GM18517 (cell line): ENCODE measurements around the gene SERPINF2.
"Not testable (repeated sequence)": the region's sequence is repeated elsewhere in the genome, so short reads cannot be mapped to it uniquely, and the experiment has no call there.

Experiments
- ATAC-seq: cut with Tn5 transposase; IDR thresholded peaks from one replicate; pipeline ENCODE4 v1.9.1; 2021; ENCODE audit warnings: mild to moderate bottlenecking, moderate library complexity; ENCODE audit not compliant: unreplicated experiment

The SERPINF2 gene

GRCh38 chr17:1733759-1734158 lies 8.9 kb upstream of the SERPINF2 start:
- no peak for ATAC-seq

GRCh38 chr17:1735418-1735817 lies 7.3 kb upstream of the SERPINF2 start:
- no peak for ATAC-seq

- no peak for ATAC-seq
Measured at GRCh38 chr17:1735834-1736347, 6.8 kb upstream of the SERPINF2 start.

- no peak for ATAC-seq
Measured at GRCh38 chr17:1736348-1737281, 6.1 kb upstream of the SERPINF2 start.

GRCh38 chr17:1737531-1738291 lies 5.0 kb upstream of the SERPINF2 start:
- ATAC-seq = no peak

GRCh38 chr17:1741899-1742298 lies 772 bp upstream of the SERPINF2 start:
- ATAC-seq = not testable (repeated sequence)

- ATAC-seq = no peak
Measured at GRCh38 chr17:1743088-1743439, 393 bp downstream of the SERPINF2 start.

GRCh38 chr17:1744551-1745512 lies 2.2 kb downstream of the SERPINF2 start:
- ATAC-seq = no peak

GRCh38 chr17:1745513-1746020 lies 2.9 kb downstream of the SERPINF2 start:
- no peak for ATAC-seq

GRCh38 chr17:1746975-1747543 lies 4.4 kb downstream of the SERPINF2 start:
- no peak for ATAC-seq

GRCh38 chr17:1750628-1751027 lies 8.0 kb downstream of the SERPINF2 start:
- no peak for ATAC-seq

- no peak for ATAC-seq
Measured at GRCh38 chr17:1752425-1753262, 10.0 kb downstream of the SERPINF2 start.

- ATAC-seq = no peak
Measured at GRCh38 chr17:1753767-1754429, 11.2 kb downstream of the SERPINF2 start.

GRCh38 chr17:1754430-1755112 lies 11.9 kb downstream of the SERPINF2 start:
- ATAC-seq = no peak

- ATAC-seq = no peak
Measured at GRCh38 chr17:1755252-1755826, 12.7 kb downstream of the SERPINF2 start.

- ATAC-seq = no peak
Measured at GRCh38 chr17:1755827-1756262, 13.2 kb downstream of the SERPINF2 start.

GRCh38 chr17:1758807-1759206 lies 16.1 kb downstream of the SERPINF2 start:
- no peak for ATAC-seq

GRCh38 chr17:1759529-1759928 lies 16.9 kb downstream of the SERPINF2 start:
- ATAC-seq = no peak
